Measurements from ENCODE around the gene HECTD4. TPM values are rescaled to one million over a fixed set of nuclear protein-coding genes. Genes with fewer than 3 reads are reported as not detected.

Gene HECTD4
- total and polyA plus RNA-seq, 2 donors (not counting 1 experiment from before 2014, with no cell fraction given): 46.4 to 92.2 TPM

- Mint-ChIP-seq H3K4me1 (peaks cover 32% of the 10 kb centered on the region), H3K27ac (no peak overlapping the region), H3K27me3 (no peaks in the 10 kb centered on the region), H3K4me3 (no peak overlapping the region), H3K9me3 (ENCODE audit: insufficient read depth) (no peaks in the 10 kb centered on the region)
- Histone ChIP-seq H3K27me3 (replicated peaks in 1 of 4; ENCODE audit: control extremely low read depth in 1 of 4, control insufficient read depth in 3 of 4, insufficient read depth in 4 of 4, low read length in 3 of 4) (no peaks in the 10 kb centered on the region), H3K27ac (ENCODE audit: low read length in 2 of 2) (no peak overlapping the region), H3K9me3 (ENCODE audit: control extremely low read depth in 1 of 3, control insufficient read depth in 2 of 3, insufficient read depth in 1 of 3, low read length in 2 of 3) (no peaks in the 10 kb centered on the region), H3K36me3 (replicated peaks in 1 of 2; ENCODE audit: control extremely low read depth in 1 of 2, control insufficient read depth in 1 of 2, extremely low read depth in 1 of 2, insufficient read depth in 2 of 2, low read length in 1 of 2) (no peaks in the 10 kb centered on the region), H3K4me1 (ENCODE audit: control insufficient read depth in 2 of 2, insufficient read depth in 2 of 2, low read length in 2 of 2) (peaks cover 7 to 10% of the 10 kb centered on the region in 2 donors), H3K4me2 (replicated peaks; ENCODE audit: low read depth, low read length, poor library complexity, severe bottlenecking) (no peak overlapping the region), H3K79me2 (ENCODE audit: control insufficient read depth, insufficient read depth, low read length) (peaks cover 79% of the 10 kb centered on the region), H3K4me3 (ENCODE audit: control extremely low read depth in 1 of 5, extremely low read depth in 1 of 5, insufficient read depth in 1 of 5, low read depth in 2 of 5, low read length in 4 of 5) (no peak overlapping the region), H3K9ac (ENCODE audit: low read length) (no peak overlapping the region), H4K20me1 (ENCODE audit: control insufficient read depth, insufficient read depth, low read length, poor library complexity, severe bottlenecking) (peaks cover 30% of the 10 kb centered on the region), H2AFZ (ENCODE audit: insufficient read depth, low read depth, low read length, poor library complexity, severe bottlenecking) (no peak overlapping the region)
- DNase-seq (no peak), ATAC-seq (ENCODE audit: low read depth) (no peak)
- WGBS (ENCODE audit: insufficient coverage): no CpG with 5 or more reads among the region's 3 CpGs
- TF ChIP-seq CTCF (IDR thresholded peaks at IDR 0.05) (no peak), EZH2 (IDR thresholded peaks at IDR 0.05; ENCODE audit: borderline replicate concordance, insufficient read depth, low read depth, low read length, poor library complexity, severe bottlenecking) (no peak)
- intact Hi-C loops (cut with micrococcal nuclease): no loop called here
- ChIA-PET CTCF (interaction anchor here (1.1 kb wide), 1 partner anchor 27 kb away, joined by 3 read pairs; no protein-coding TSS in a partner anchor), POLR2A (no interaction called here)
These were observed 49.2 kb downstream of the HECTD4 start for GRCh38 chr12:112333019-112333418.

- ChIA-PET CTCF (interaction anchor here (0.7 kb wide), 1 partner anchor 10 kb away, joined by 4 read pairs; no protein-coding TSS in a partner anchor), POLR2A (no interaction called here)
These were observed 50.3 kb downstream of the HECTD4 start for GRCh38 chr12:112331886-112332285.

More at GRCh38 chr12:112331886-112332285, 50.3 kb downstream of the HECTD4 start:
- no peaks in the 10 kb centered on the region for H3K9me3 ChIP-seq (ENCODE audit: control extremely low read depth in 1 of 3, control insufficient read depth in 2 of 3, insufficient read depth in 1 of 3, low read length in 2 of 3)
- H4K20me1 ChIP-seq (ENCODE audit: control insufficient read depth, insufficient read depth, low read length, poor library complexity, severe bottlenecking): peaks cover 30% of the 10 kb centered on the region
- peaks cover 81% of the 10 kb centered on the region for H3K79me2 ChIP-seq (ENCODE audit: control insufficient read depth, insufficient read depth, low read length)
- H3K27me3 ChIP-seq (replicated peaks in 1 of 4; ENCODE audit: control extremely low read depth in 1 of 4, control insufficient read depth in 3 of 4, insufficient read depth in 4 of 4, low read length in 3 of 4): no peaks in the 10 kb centered on the region
- H2AFZ ChIP-seq (ENCODE audit: insufficient read depth, low read depth, low read length, poor library complexity, severe bottlenecking): no peak overlapping the region
- peak overlapping the region; percentile 21 for H3K4me2 ChIP-seq (replicated peaks; ENCODE audit: low read depth, low read length, poor library complexity, severe bottlenecking)
- Mint-ChIP-seq H3K27me3 (no peaks in the 10 kb centered on the region), H3K9me3 (ENCODE audit: insufficient read depth) (no peaks in the 10 kb centered on the region), H3K4me1 (peaks cover 36% of the 10 kb centered on the region), H3K27ac (no peak overlapping the region), H3K4me3 (no peak overlapping the region)
- no peak overlapping the region for H3K4me3 ChIP-seq (ENCODE audit: control extremely low read depth in 1 of 5, extremely low read depth in 1 of 5, insufficient read depth in 1 of 5, low read depth in 2 of 5, low read length in 4 of 5)
- H3K27ac ChIP-seq (ENCODE audit: low read length in 2 of 2): no peak overlapping the region
- H3K4me1 ChIP-seq (ENCODE audit: control insufficient read depth in 2 of 2, insufficient read depth in 2 of 2, low read length in 2 of 2): peaks cover 7 to 10% of the 10 kb centered on the region in 2 donors
- ATAC-seq (ENCODE audit: low read depth) (no peak), DNase-seq (no peak)
- no peaks in the 10 kb centered on the region for H3K36me3 ChIP-seq (replicated peaks in 1 of 2; ENCODE audit: control extremely low read depth in 1 of 2, control insufficient read depth in 1 of 2, extremely low read depth in 1 of 2, insufficient read depth in 2 of 2, low read length in 1 of 2)
- 100% methylated on average over 2 of the region's 4 CpGs for WGBS (ENCODE audit: insufficient coverage)
- intact Hi-C loops (cut with micrococcal nuclease): no loop called here
- H3K9ac ChIP-seq (ENCODE audit: low read length): no peak overlapping the region
- no peak for TF ChIP-seq CTCF (IDR thresholded peaks at IDR 0.05)
- TF ChIP-seq EZH2 (IDR thresholded peaks at IDR 0.05; ENCODE audit: borderline replicate concordance, insufficient read depth, low read depth, low read length, poor library complexity, severe bottlenecking): no peak

All from B cell (primary cell).